AG04450 (cell line): Measurements from ENCODE around the gene ZDHHC13. TPM values are rescaled to one million over a fixed set of nuclear protein-coding genes. Genes with fewer than 3 reads are reported as not detected.
"Not testable (repeated sequence)": the region's sequence is repeated elsewhere in the genome, so short reads cannot be mapped to it uniquely, and the experiment has no call there.

Source experiments
- CTCF ChIA-PET: fragments of 300-600, 350-600 bp; formaldehyde crosslinking; extraction: SDS; loops from one replicate; lab custom pipeline; 2022; ENCODE audit warnings: antibody characterized with exemption, inconsistent platforms; lab: Charles Lee
- POLR2A ChIA-PET: fragments of 350-600 bp; formaldehyde crosslinking; extraction: SDS; loops from one replicate; lab custom pipeline; 2021; ENCODE audit warnings: antibody characterized with exemption, inconsistent platforms; lab: Yijun Ruan, JAX
- DNase-seq: peaks from one replicate; pipeline ENCODE4 v3.0.0-alpha.2; 2011; ENCODE audit warnings: low read depth, low spot score
- H3K27ac ChIP-seq: one replicate; pipeline ENCODE4 v1.5.1; 2012; ENCODE audit warnings: low read depth, low read length, control low read depth
- H3K27me3 ChIP-seq: one replicate; pipeline ENCODE4 v1.6.0; 2012; ENCODE audit warnings: low read length; ENCODE audit not compliant: control insufficient read depth, insufficient read depth
- H3K4me3 ChIP-seq: 2 replicates; pipeline ENCODE4 v1.5.1; 2011; ENCODE audit warnings: mild to moderate bottlenecking, low read depth, low read length, control low read depth
- H3K9me3 ChIP-seq: 2 replicates; pipeline ENCODE4 v1.5.1; 2012; ENCODE audit warnings: low read length; ENCODE audit not compliant: control insufficient read depth, insufficient read depth
- CTCF ChIP-seq: IDR thresholded peaks from 2 replicates; pipeline ENCODE4 v1.5.1; 2011; ENCODE audit warnings: low read depth, low read length, control low read depth, inconsistent platforms
- polyA plus RNA-seq: library from polyadenylated mRNA; depleted of rRNA; stranded (reverse); fragments of >200 nt; gene quantifications from 2 replicates; pipeline ENCODE4 v1.2.3, GENCODE V29; 2011

The ZDHHC13 gene
- polyA plus RNA-seq, 1 experiment = 15.4 TPM

DNA sequence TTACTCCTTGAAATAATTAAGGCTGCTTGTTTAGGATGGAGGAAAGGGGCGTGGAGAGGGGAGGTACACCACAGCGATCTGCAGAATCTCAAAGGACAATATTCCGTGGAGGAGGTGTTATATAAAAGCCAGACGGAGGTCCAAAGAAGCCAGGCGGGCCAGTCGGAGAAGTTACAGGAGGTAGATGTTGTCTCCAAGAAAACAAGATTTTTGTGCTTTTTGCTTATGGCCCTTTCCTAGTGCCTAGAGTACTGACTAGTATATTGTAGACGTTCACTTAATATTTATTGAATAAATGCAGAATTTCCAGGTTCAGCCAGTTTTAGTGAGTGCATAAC, 761 bp downstream of the ZDHHC13 start:
- ChIA-PET CTCF (interaction anchor here (2.1 kb wide), 1 partner anchor 40 kb away, joined by 8 read pairs; no protein-coding TSS in a partner anchor), POLR2A (no interaction called here)
- Histone ChIP-seq H3K4me3 (peak overlapping the region; percentile 80), H3K27me3 (peaks cover 11% of the 10 kb centered on the region), H3K9me3 (peaks cover 3% of the 10 kb centered on the region; the same call in 1 of the 2 replicates), H3K27ac (no peak overlapping the region)
- no peak for DNase-seq
- TF ChIP-seq CTCF = no peak

GRCh38 chr11:19121646-19122045, 4.7 kb downstream of the ZDHHC13 start:
- H3K27ac ChIP-seq = no peak overlapping the region
- ChIA-PET CTCF (interaction anchor here (0.7 to 4.1 kb wide), 3 partner anchors 45 to 138 kb away, joined by 3 to 26 read pairs (median 5); no protein-coding TSS in a partner anchor), POLR2A (no interaction called here)
- no peak for DNase-seq
- peaks cover 3% of the 10 kb centered on the region; the same call in 1 of the 2 replicates for H3K9me3 ChIP-seq
- no peaks in the 10 kb centered on the region for H3K27me3 ChIP-seq
- H3K4me3 ChIP-seq = no peak overlapping the region
- TF ChIP-seq CTCF = no peak

DNA sequence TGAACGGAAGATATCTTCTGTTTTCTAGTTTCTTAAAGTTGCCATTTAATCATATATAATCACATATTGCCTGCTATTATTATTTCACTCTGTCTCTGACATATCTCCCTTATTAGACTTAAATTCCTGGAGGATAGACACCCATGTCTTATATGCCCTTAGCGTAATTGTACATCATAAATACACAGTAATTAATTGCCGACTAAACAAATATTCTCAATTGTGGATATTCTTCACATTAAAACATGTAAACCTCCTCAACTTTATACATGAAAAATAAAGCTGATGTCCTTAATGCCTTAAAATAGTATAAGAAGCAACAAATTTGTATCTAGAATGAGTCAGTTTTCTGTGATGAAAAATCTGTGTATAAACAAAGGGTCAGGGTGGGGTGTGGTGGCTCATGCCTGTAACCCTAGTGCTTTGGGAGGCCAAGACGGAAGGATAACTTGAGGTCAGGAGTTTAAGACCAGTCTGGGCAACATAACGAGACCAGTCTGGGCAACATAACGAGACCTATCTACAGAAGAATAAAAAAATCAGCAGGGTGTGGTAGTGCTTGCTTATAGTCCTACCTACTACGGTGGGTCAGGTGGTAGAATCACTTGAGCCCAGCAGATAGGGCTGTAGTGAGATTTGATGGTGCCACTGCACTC, 6.1 kb downstream of the ZDHHC13 start:
- POLR2A ChIA-PET = no interaction called here

DNA sequence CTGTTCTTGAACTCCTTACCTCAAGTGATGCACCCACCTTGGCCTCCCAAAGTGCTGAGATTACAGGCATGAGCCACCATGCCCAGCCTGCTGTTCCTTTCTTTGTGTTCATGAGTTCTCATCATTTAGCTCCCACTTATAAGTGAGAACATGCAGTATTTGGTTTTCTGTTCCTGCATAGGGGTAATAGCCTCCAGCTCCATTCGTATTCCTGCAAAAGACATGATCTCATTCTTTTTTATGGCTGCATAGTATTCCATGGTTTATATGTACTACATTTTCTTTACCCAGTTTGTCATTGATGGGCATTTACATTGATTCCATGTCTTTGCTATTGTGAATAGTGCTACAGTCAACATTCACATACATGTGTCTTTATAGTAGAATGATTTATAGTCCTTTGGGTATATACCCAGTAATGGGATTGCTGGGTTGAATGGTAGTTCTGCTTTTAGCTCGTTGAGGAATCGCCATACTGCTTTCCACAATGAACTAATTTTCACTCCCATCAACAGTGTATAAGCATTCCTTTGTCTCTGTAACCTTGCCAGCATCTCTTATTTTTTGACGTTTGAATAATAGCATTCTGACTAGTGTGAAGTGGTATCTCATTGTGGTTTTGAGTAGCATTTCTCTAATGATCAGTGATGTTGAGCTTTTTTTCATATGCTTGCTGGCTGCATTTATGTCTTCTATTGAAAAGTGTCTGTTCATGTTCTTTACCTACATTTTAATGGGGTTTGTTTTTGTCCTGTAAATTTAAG, 9.8 kb downstream of the ZDHHC13 start:
- H3K27ac ChIP-seq, H3K9me3 ChIP-seq, DNase-seq, H3K4me3 ChIP-seq, CTCF ChIA-PET, POLR2A ChIA-PET, H3K27me3 ChIP-seq: not testable (repeated sequence)

More for the DNA sequence above, 6.1 kb downstream of the ZDHHC13 start:
- DNase-seq = no peak
- H3K27ac ChIP-seq = no peak overlapping the region
- no peaks in the 10 kb centered on the region for H3K27me3 ChIP-seq
- no peak overlapping the region for H3K4me3 ChIP-seq
- CTCF ChIA-PET = interaction anchor here (1.7 to 4.1 kb wide), 2 partner anchors 46 to 52 kb away, joined by 5 to 26 read pairs; no protein-coding TSS in a partner anchor
- H3K9me3 ChIP-seq = no peaks in the 10 kb centered on the region
- TF ChIP-seq CTCF = no peak

- no peak for DNase-seq
- no peak overlapping the region for H3K4me3 ChIP-seq
- no peak overlapping the region for H3K27ac ChIP-seq
- TF ChIP-seq CTCF = no peak
- H3K27me3 ChIP-seq = no peaks in the 10 kb centered on the region
- ChIA-PET CTCF (interaction anchor here (1.1 kb wide), 1 partner anchor 57 kb away, joined by 5 read pairs; no protein-coding TSS in a partner anchor), POLR2A (no interaction called here)
- H3K9me3 ChIP-seq = peaks cover 12% of the 10 kb centered on the region
Observed at GRCh38 chr11:19134004-19134403, 17.0 kb downstream of the ZDHHC13 start.

DNA sequence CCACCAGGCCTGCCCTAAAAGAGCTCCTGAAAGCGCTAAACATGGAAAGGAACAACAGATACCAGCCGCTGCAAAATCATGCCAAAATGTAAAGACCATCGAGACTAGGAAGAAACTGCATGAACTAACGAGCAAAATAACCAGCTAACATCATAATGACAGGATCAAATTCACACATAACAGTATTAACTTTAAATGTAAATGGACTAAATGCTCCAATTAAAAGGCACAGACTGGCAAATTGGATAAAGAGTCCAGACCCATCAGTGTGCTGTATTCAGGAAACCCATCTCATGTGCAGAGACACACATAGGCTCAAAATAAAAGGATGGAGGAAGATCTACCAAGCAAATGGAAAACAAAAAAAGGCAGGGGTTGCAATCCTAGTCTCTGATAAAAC, 19.9 kb downstream of the ZDHHC13 start:
- H3K4me3 ChIP-seq, DNase-seq, H3K9me3 ChIP-seq, H3K27ac ChIP-seq, CTCF ChIA-PET, H3K27me3 ChIP-seq, POLR2A ChIA-PET: not testable (repeated sequence)
